C4-2B (cell line): ENCODE data around the gene HPX.

Experiments used
- ZFX ChIP-seq: fragments of 450-650 bp; IDR thresholded peaks from 2 replicates; pipeline ENCODE4 v1.6.1; 2017
- TF ChIP-seq, protein P1 (sequence below): fragments of 450-650 bp; conservative IDR thresholded peaks from 2 replicates; pipeline ENCODE4 v1.5.1; 2017; ENCODE audit warnings: mild to moderate bottlenecking

DNA sequence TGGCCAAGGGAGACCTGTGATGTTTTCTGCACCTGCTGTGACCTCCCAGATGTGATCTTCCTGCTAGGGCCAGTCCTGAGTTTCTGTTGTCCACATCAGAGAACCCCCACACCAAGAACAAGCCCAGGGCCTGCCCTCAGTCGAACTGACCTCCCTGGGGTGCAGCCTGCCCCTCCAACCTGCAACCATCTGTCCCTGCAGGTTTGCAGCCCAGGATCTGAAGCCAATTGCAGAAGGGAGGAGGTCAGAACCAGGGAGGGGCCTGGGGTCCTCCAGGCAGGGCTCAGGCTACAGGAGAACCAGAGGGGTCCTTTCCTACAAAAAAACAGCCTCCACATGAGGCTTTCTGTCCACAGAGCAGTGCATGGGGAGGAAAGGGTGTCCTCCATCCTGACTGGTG lies 32.1 kb upstream of the HPX start:
- TF ChIP-seq, protein P1, sequence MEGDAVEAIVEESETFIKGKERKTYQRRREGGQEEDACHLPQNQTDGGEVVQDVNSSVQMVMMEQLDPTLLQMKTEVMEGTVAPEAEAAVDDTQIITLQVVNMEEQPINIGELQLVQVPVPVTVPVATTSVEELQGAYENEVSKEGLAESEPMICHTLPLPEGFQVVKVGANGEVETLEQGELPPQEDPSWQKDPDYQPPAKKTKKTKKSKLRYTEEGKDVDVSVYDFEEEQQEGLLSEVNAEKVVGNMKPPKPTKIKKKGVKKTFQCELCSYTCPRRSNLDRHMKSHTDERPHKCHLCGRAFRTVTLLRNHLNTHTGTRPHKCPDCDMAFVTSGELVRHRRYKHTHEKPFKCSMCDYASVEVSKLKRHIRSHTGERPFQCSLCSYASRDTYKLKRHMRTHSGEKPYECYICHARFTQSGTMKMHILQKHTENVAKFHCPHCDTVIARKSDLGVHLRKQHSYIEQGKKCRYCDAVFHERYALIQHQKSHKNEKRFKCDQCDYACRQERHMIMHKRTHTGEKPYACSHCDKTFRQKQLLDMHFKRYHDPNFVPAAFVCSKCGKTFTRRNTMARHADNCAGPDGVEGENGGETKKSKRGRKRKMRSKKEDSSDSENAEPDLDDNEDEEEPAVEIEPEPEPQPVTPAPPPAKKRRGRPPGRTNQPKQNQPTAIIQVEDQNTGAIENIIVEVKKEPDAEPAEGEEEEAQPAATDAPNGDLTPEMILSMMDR: no peak
- no peak for TF ChIP-seq ZFX
